Subcutaneous abdominal adipose tissue (tissue), 5 donors: ENCODE data around the gene ACOXL.

Experiments
- H3K27ac ChIP-seq: one replicate; pipeline ENCODE4 v1.7.0; 2013; ENCODE audit warnings: low read depth, mild to moderate bottlenecking, inconsistent platforms, low read length, moderate library complexity
- H3K27me3 ChIP-seq, 5 donors: one replicate each; pipeline ENCODE4 v1.7.0; 2013; ENCODE audit warnings: low read length in 5 of 5, inconsistent platforms in 1 of 5; ENCODE audit not compliant: control insufficient read depth in 5 of 5, insufficient read depth in 4 of 5
- H3K36me3 ChIP-seq, 5 donors: one replicate each; pipeline ENCODE4 v1.7.0; 2013; ENCODE audit warnings: low read length in 5 of 5; ENCODE audit not compliant: control insufficient read depth in 5 of 5, insufficient read depth in 5 of 5
- H3K4me1 ChIP-seq, 5 donors: one replicate each; pipeline ENCODE4 v1.7.0; 2013; ENCODE audit warnings: low read length in 5 of 5, mild to moderate bottlenecking in 3 of 5, moderate library complexity in 1 of 5; ENCODE audit not compliant: control insufficient read depth in 5 of 5, insufficient read depth in 5 of 5
- H3K4me3 ChIP-seq, 5 donors: one replicate each; pipeline ENCODE4 v1.7.0; 2013; ENCODE audit warnings: low read length in 5 of 5, low read depth in 1 of 5
- H3K9ac ChIP-seq, 5 donors: one replicate each; pipeline ENCODE4 v1.7.0; 2013; ENCODE audit warnings: low read length in 5 of 5, mild to moderate bottlenecking in 4 of 5, moderate library complexity in 3 of 5
- H3K9me3 ChIP-seq, 5 donors: one replicate each; pipeline ENCODE4 v1.7.0; 2013; ENCODE audit warnings: low read length in 5 of 5; ENCODE audit not compliant: control insufficient read depth in 5 of 5
- donor health status: healthy.
- donor health status: healthy.
- donor health status: healthy.
- donor health status: healthy.
- donor health status: healthy.

Gene ACOXL

GRCh38 chr2:110867078-110867477, 134.7 kb downstream of the ACOXL start:
- H3K4me1 ChIP-seq = peaks cover 0 to 9% (median 7%) of the 10 kb centered on the region in 5 donors
- no peak overlapping the region for H3K4me3 ChIP-seq
- H3K36me3 ChIP-seq = no peaks in the 10 kb centered on the region
- H3K9ac ChIP-seq = no peak overlapping the region
- H3K27ac ChIP-seq = no peak overlapping the region
- peaks cover 0 to 8% (median 2%) of the 10 kb centered on the region in 5 donors for H3K27me3 ChIP-seq
- no peaks in the 10 kb centered on the region for H3K9me3 ChIP-seq

GRCh38 chr2:110868971-110869370, 136.6 kb downstream of the ACOXL start:
- Histone ChIP-seq H3K4me1 (peaks cover 0 to 9% (median 7%) of the 10 kb centered on the region in 5 donors), H3K27me3 (peaks cover 0 to 6% (median 0%) of the 10 kb centered on the region in 5 donors), H3K9me3 (no peaks in the 10 kb centered on the region)

GRCh38 chr2:110869472-110870446, 137.4 kb downstream of the ACOXL start:
- no peak overlapping the region for H3K4me3 ChIP-seq
- no peak overlapping the region for H3K27ac ChIP-seq
- peaks cover 0 to 6% (median 0%) of the 10 kb centered on the region in 5 donors for H3K27me3 ChIP-seq
- H3K9me3 ChIP-seq = no peaks in the 10 kb centered on the region
- H3K9ac ChIP-seq = no peak overlapping the region
- no peaks in the 10 kb centered on the region for H3K36me3 ChIP-seq
- H3K4me1 ChIP-seq = peaks cover 0 to 9% (median 7%) of the 10 kb centered on the region in 5 donors

More at GRCh38 chr2:110868971-110869370, 136.6 kb downstream of the ACOXL start:
- Histone ChIP-seq H3K9ac (no peak overlapping the region), H3K27ac (no peak overlapping the region), H3K36me3 (no peaks in the 10 kb centered on the region), H3K4me3 (no peak overlapping the region)

GRCh38 chr2:110870545-110870944, 138.2 kb downstream of the ACOXL start:
- Histone ChIP-seq H3K27ac (no peak overlapping the region), H3K27me3 (peaks cover 0 to 6% (median 0%) of the 10 kb centered on the region in 5 donors), H3K4me3 (no peak overlapping the region), H3K4me1 (peaks cover 0 to 9% (median 4%) of the 10 kb centered on the region in 5 donors), H3K9ac (no peak overlapping the region), H3K9me3 (no peaks in the 10 kb centered on the region), H3K36me3 (no peaks in the 10 kb centered on the region)

- H3K27ac ChIP-seq = no peak overlapping the region
- H3K27me3 ChIP-seq = peaks cover 0 to 4% (median 0%) of the 10 kb centered on the region in 5 donors
- H3K4me1 ChIP-seq = peaks cover 0 to 18% (median 10%) of the 10 kb centered on the region in 5 donors
- H3K9me3 ChIP-seq = no peaks in the 10 kb centered on the region
- no peak overlapping the region for H3K4me3 ChIP-seq
- H3K9ac ChIP-seq = no peak overlapping the region
- H3K36me3 ChIP-seq = no peaks in the 10 kb centered on the region
Observed at GRCh38 chr2:110871637-110872036, 139.3 kb downstream of the ACOXL start.

GRCh38 chr2:110872521-110872920, 140.1 kb downstream of the ACOXL start:
- H3K4me1 ChIP-seq = peaks cover 0 to 23% (median 10%) of the 10 kb centered on the region in 5 donors
- no peaks in the 10 kb centered on the region for H3K36me3 ChIP-seq
- H3K4me3 ChIP-seq = no peak overlapping the region
- H3K9me3 ChIP-seq = peaks cover 0 to under 1% (median 0%) of the 10 kb centered on the region in 5 donors
- no peak overlapping the region for H3K27ac ChIP-seq
- H3K9ac ChIP-seq = no peak overlapping the region
- no peaks in the 10 kb centered on the region for H3K27me3 ChIP-seq

- Histone ChIP-seq H3K27ac (no peak overlapping the region), H3K4me1 (peaks cover 0 to 23% (median 10%) of the 10 kb centered on the region in 5 donors), H3K9ac (no peak overlapping the region), H3K27me3 (no peaks in the 10 kb centered on the region), H3K4me3 (no peak overlapping the region), H3K36me3 (no peaks in the 10 kb centered on the region), H3K9me3 (peaks cover 0 to 5% (median 0%) of the 10 kb centered on the region in 5 donors)
Observed at GRCh38 chr2:110873056-110873502, 140.7 kb downstream of the ACOXL start.

GRCh38 chr2:110873597-110874452, 141.5 kb downstream of the ACOXL start:
- Histone ChIP-seq H3K9me3 (peaks cover 0 to 5% (median 0%) of the 10 kb centered on the region in 5 donors), H3K4me1 (peaks cover 0 to 23% (median 10%) of the 10 kb centered on the region in 5 donors), H3K9ac (no peak overlapping the region), H3K27me3 (no peaks in the 10 kb centered on the region), H3K27ac (no peak overlapping the region), H3K36me3 (no peaks in the 10 kb centered on the region), H3K4me3 (no peak overlapping the region)

GRCh38 chr2:110874453-110875383, 142.3 kb downstream of the ACOXL start:
- Histone ChIP-seq H3K36me3 (no peaks in the 10 kb centered on the region), H3K27ac (no peak overlapping the region), H3K27me3 (no peaks in the 10 kb centered on the region), H3K4me3 (no peak overlapping the region), H3K4me1 (peaks cover 0 to 23% (median 10%) of the 10 kb centered on the region in 5 donors), H3K9me3 (peaks cover 0 to 5% (median 0%) of the 10 kb centered on the region in 5 donors), H3K9ac (no peak overlapping the region)
